ENCODE results near the gene TRIM44. TPM values are rescaled to one million over a fixed set of nuclear protein-coding genes. Genes with fewer than 3 reads are reported as not detected.
A peak's percentile ranks its signal among the peaks of the same experiment; 100 is the strongest.

TRIM44 gene
- total RNA-seq, 1 experiment from 2014 or later: 191 TPM

GRCh38 chr11:35626501-35626900 lies 36.1 kb upstream of the TRIM44 start:
- Histone ChIP-seq H3K4me1 (ENCODE audit: insufficient read depth, low read length, poor library complexity, severe bottlenecking) (peaks cover 60% of the 10 kb centered on the region), H3K9me3 (ENCODE audit: low read depth, low read length, poor library complexity, severe bottlenecking) (no peaks in the 10 kb centered on the region), H3K36me3 (ENCODE audit: insufficient read depth, low read length, poor library complexity, severe bottlenecking) (no peaks in the 10 kb centered on the region), H3K27me3 (replicated peaks; ENCODE audit: insufficient read depth, low read depth, low read length, poor library complexity) (no peaks in the 10 kb centered on the region), H3K27ac (ENCODE audit: low read depth, low read length, poor library complexity, severe bottlenecking) (no peak overlapping the region), H3K4me3 (ENCODE audit: low read depth, low read length, poor library complexity, severe bottlenecking) (no peak overlapping the region)
- DNase-seq (ENCODE audit: low spot score): no peak
- POLR2A ChIA-PET (ENCODE audit: low non-redundant PET): no interaction called here
- BruUV-seq (replicated peaks): no TSS peak
- CTCF ChIA-PET: interaction anchor here (0.8 kb wide), 1 partner anchor 139 kb away, joined by 3 read pairs; no protein-coding TSS in a partner anchor
- intact Hi-C loops (cut with micrococcal nuclease; ENCODE audit: unreplicated experiment): no loop called here
- TF ChIP-seq EZH2 (IDR thresholded peaks at IDR 0.05; ENCODE audit: borderline replicate concordance, low read depth, low read length, poor library complexity, severe bottlenecking) (no peak), CTCF (conservative IDR thresholded peaks at IDR 0.05; ENCODE audit: low read depth, low read length) (no peak)

- no peaks in the 10 kb centered on the region for H3K27me3 ChIP-seq (replicated peaks; ENCODE audit: insufficient read depth, low read depth, low read length, poor library complexity)
- no TSS peak for BruUV-seq (replicated peaks)
- ChIA-PET CTCF (no interaction called here), POLR2A (ENCODE audit: low non-redundant PET) (no interaction called here)
- H3K36me3 ChIP-seq (ENCODE audit: insufficient read depth, low read length, poor library complexity, severe bottlenecking): no peaks in the 10 kb centered on the region
- no peak for DNase-seq (ENCODE audit: low spot score)
- H3K9me3 ChIP-seq (ENCODE audit: low read depth, low read length, poor library complexity, severe bottlenecking): no peaks in the 10 kb centered on the region
- TF ChIP-seq CTCF (conservative IDR thresholded peaks at IDR 0.05; ENCODE audit: low read depth, low read length) (no peak), EZH2 (IDR thresholded peaks at IDR 0.05; ENCODE audit: borderline replicate concordance, low read depth, low read length, poor library complexity, severe bottlenecking) (no peak)
- no peak overlapping the region for H3K27ac ChIP-seq (ENCODE audit: low read depth, low read length, poor library complexity, severe bottlenecking)
- intact Hi-C loops (cut with micrococcal nuclease; ENCODE audit: unreplicated experiment): no loop called here
- H3K4me1 ChIP-seq (ENCODE audit: insufficient read depth, low read length, poor library complexity, severe bottlenecking): peaks cover 40% of the 10 kb centered on the region
- no peak overlapping the region for H3K4me3 ChIP-seq (ENCODE audit: low read depth, low read length, poor library complexity, severe bottlenecking)
Measured at GRCh38 chr11:35629511-35629910, 33.1 kb upstream of the TRIM44 start.

- peak; percentile 97 for DNase-seq (ENCODE audit: low spot score)
- CTCF ChIA-PET: no interaction called here
Measured at GRCh38 chr11:35629914-35630313, 32.7 kb upstream of the TRIM44 start.

More at GRCh38 chr11:35629914-35630313, 32.7 kb upstream of the TRIM44 start:
- Histone ChIP-seq H3K36me3 (ENCODE audit: insufficient read depth, low read length, poor library complexity, severe bottlenecking) (no peaks in the 10 kb centered on the region), H3K4me3 (ENCODE audit: low read depth, low read length, poor library complexity, severe bottlenecking) (no peak overlapping the region), H3K27me3 (replicated peaks; ENCODE audit: insufficient read depth, low read depth, low read length, poor library complexity) (no peaks in the 10 kb centered on the region), H3K9me3 (ENCODE audit: low read depth, low read length, poor library complexity, severe bottlenecking) (no peaks in the 10 kb centered on the region), H3K27ac (ENCODE audit: low read depth, low read length, poor library complexity, severe bottlenecking) (no peak overlapping the region), H3K4me1 (ENCODE audit: insufficient read depth, low read length, poor library complexity, severe bottlenecking) (peaks cover 36% of the 10 kb centered on the region)
- BruUV-seq (replicated peaks): no TSS peak
- intact Hi-C loops (cut with micrococcal nuclease; ENCODE audit: unreplicated experiment): no loop called here
- no peak for TF ChIP-seq CTCF (conservative IDR thresholded peaks at IDR 0.05; ENCODE audit: low read depth, low read length)
- TF ChIP-seq EZH2 (IDR thresholded peaks at IDR 0.05; ENCODE audit: borderline replicate concordance, low read depth, low read length, poor library complexity, severe bottlenecking): no peak
- POLR2A ChIA-PET (ENCODE audit: low non-redundant PET): no interaction called here
